GM21786 (cell line): ENCODE measurements around the gene PCDHGA9.
"Not testable (repeated sequence)": the region's sequence is repeated elsewhere in the genome, so short reads cannot be mapped to it uniquely, and the experiment has no call there.

Experiments
- ATAC-seq: cut with Tn5 transposase; IDR thresholded peaks from one replicate; pipeline ENCODE4 v1.9.1; 2021; ENCODE audit not compliant: unreplicated experiment

PCDHGA9 gene

GRCh38 chr5:141383345-141383744 is 19.2 kb upstream of the PCDHGA9 start:
- ATAC-seq = no peak

- no peak for ATAC-seq
These were observed 17.9 kb upstream of the PCDHGA9 start for GRCh38 chr5:141384471-141385267.

- ATAC-seq = peak; percentile 62
These were observed 14.8 kb upstream of the PCDHGA9 start, which contains the start of gene PCDHGB4 for GRCh38 chr5:141387557-141388311. Gene PCDHGB4 (plus strand): TSS chr5:141387698. CDS start chr5:141387885, 187 bp downstream.

GRCh38 chr5:141388661-141389060 is 13.9 kb upstream of the PCDHGA9 start:
- ATAC-seq = no peak

GRCh38 chr5:141389153-141390042 is 13.2 kb upstream of the PCDHGA9 start:
- no peak for ATAC-seq

- ATAC-seq = no peak
These were observed 10.0 kb upstream of the PCDHGA9 start, which contains the start of gene PCDHGA8 for GRCh38 chr5:141392429-141393198. Gene PCDHGA8 (plus strand): TSS chr5:141392633. CDS start chr5:141392814, 181 bp downstream.

- ATAC-seq = no peak
These were observed 9.3 kb upstream of the PCDHGA9 start for GRCh38 chr5:141393267-141393666.

- ATAC-seq = not testable (repeated sequence)
These were observed 8.0 kb upstream of the PCDHGA9 start for GRCh38 chr5:141394401-141395187.

GRCh38 chr5:141397756-141398551 is 4.6 kb upstream of the PCDHGA9 start, which contains the start of gene PCDHGB5:
Gene PCDHGB5 (plus strand): TSS chr5:141397947. CDS start chr5:141398128, 181 bp downstream.
- peak; percentile 97 for ATAC-seq

GRCh38 chr5:141398608-141399007 is 4.0 kb upstream of the PCDHGA9 start:
- no peak for ATAC-seq

- no peak for ATAC-seq
These were observed 2.9 kb upstream of the PCDHGA9 start for GRCh38 chr5:141399555-141400258.

GRCh38 chr5:141403387-141403786 is 809 bp downstream of the PCDHGA9 start:
- no peak for ATAC-seq

GRCh38 chr5:141407790-141408505 is 5.4 kb downstream of the PCDHGA9 start, which contains the start of gene PCDHGB6:
Gene PCDHGB6 (plus strand): TSS chr5:141408021. CDS start chr5:141408203, 182 bp downstream.
- ATAC-seq = peak; percentile 65

GRCh38 chr5:141409598-141410306 is 7.2 kb downstream of the PCDHGA9 start:
- no peak for ATAC-seq

GRCh38 chr5:141411575-141411974 is 9.0 kb downstream of the PCDHGA9 start:
- no peak for ATAC-seq

- ATAC-seq = peak; percentile 78
These were observed 10.4 kb downstream of the PCDHGA9 start, which contains the start of gene PCDHGA10 for GRCh38 chr5:141412854-141413539. Gene PCDHGA10 (plus strand): TSS chr5:141412987. CDS start chr5:141413176, 189 bp downstream.
